Stimulated activated CD8-positive, alpha-beta memory T cell treated with anti-CD3 and anti-CD28 coated beads, Interleukin-15, amount 100 ng/mL, for 24 hours (primary cell): ENCODE data around the gene BAZ2B.

Source experiments
- DNase-seq: peaks from one replicate; pipeline ENCODE4 v3.0.0-alpha.2; 2020; ENCODE audit warnings: low read depth

BAZ2B gene

DNA sequence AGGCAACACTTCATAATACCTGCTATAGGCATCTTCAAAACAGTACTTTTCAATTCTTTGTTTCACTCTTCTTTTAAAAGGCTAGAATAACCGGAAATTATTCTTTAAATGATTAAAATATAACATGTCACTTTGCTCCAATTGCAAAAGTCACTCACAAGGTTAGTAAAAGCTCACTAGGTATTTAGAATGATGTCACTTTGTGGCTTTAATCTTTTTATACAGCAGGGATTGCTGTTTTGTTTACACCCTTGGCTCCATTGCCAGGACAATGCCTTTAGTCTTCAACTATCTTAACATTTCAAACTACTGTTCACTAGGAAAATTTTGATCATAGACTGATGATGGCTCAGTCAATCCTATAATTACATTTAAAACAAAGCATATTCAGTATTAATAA is 157.1 kb downstream of the BAZ2B start:
- no peak for DNase-seq

DNA sequence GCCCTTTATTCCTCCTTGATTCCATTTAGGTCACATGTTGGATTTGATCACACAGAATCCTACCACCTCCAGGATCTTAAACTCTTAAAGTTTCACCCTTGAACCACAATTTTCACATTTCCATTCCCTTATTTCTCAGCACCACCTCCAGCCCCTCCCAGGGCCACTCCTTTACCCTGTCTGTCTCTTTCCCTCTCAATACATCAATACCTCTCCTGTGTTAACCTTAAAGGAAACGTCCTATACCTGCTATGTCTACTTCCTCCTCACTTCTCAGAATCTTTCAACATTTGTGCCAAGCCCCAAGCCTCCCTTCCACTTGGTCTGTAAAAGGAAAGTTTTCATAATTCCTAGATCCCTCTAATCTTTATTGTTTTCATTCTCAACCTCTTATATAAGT is 158.8 kb downstream of the BAZ2B start:
- no peak for DNase-seq

DNA sequence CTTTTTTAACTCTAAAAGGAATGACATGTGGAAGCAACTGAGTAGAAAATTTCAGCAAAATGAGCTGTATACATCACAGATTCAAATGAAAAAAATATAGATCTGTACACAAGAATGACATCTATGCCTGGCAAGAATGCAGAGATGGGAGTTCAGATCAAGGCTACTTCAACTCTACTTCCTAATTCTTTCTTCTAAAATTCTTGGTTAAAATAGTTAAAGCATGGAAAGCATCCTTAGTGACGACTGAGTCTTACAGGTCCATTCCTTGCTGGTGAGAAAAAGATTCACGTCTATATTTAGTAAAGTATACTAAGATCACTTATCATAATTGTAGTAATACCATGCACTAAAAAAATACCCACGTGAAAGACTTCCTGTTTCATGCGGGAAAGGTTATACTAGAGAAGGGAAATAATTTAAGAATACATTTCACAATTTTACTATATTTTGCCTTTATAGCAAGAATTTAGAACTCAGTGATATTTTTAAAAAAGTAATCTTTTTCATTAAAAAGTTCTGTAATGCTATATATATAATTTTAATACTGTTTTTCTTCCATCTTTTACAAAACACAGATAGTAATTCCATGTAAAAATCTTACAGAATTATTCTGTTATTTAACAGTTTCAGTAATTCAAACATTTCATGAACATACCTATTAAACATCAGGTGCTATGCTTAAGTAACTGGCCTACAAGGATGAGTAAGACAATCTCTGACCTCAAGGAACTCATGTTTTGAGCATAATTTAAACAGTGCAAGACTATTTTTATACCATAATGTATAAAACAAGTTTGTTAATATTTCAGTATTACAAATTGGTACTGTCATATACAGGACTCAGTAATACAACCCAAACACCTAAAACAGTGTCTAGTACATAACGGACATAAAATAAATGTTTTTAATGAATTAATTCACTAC is 159.6 kb downstream of the BAZ2B start:
- DNase-seq, result no peak

DNA sequence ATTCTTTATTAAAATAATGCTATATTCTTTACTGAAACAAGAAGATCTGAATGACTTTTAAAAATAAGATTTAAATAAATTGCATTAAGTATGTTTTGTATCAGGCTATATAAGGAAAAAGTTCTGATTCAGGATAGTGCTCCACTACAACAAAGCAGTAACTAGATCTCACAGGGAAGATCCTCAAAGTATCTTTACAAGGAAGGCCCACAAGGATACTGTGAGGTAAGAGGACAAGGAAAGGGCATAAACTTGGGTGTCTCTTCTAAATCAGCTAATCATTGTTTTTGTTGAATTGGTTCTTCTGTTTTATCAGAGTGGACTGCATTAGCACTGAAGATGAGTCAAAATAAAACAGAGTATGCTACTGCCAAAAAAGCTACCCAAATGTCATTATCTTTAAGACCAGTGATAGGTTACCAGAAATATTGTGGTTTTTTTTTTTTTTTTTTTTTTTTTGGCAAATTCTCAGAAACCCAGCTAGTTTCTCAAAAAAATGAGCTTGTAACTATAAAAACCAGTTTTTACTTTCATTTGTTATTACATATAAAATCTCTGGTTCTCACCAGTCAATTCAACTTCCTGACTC is 160.9 kb downstream of the BAZ2B start:
- no peak for DNase-seq

DNA sequence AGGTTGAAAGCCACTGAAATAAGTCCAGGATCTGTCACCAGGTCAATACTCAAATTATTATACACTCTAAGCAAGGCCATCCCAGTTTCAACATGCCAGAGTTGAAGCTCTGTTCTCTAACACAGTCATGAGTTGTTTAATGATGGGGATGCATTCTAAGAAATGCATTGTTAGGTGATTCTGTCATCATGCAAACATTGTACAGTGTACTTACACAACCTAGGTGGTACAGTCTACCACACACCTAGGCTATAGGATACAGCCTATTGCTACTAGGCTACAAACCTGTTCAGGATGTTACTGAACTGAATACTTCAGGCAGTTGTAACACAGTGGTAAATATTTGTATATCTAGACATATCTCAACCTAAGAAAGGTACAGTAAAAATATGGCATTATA is 162.2 kb downstream of the BAZ2B start:
- DNase-seq, result no peak

DNA sequence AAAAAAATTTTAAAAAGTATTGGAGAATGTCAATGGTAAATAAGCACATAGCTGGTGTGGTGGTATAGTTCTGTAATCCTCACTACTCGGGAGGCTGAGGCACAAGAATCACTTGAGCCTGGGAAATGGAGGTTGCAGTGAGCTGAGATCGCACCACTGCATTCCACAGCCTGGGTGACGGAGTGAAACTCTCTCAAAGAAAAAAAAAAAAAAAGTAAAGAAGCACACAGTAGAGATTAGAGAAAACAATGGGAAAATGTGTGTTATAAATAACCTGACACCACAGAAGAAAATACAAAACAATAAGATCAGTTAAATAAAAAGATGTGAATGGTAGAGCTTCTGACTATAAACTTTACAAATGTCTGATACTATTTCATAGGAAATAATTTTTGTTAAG is 166.2 kb downstream of the BAZ2B start:
- no peak for DNase-seq

DNA sequence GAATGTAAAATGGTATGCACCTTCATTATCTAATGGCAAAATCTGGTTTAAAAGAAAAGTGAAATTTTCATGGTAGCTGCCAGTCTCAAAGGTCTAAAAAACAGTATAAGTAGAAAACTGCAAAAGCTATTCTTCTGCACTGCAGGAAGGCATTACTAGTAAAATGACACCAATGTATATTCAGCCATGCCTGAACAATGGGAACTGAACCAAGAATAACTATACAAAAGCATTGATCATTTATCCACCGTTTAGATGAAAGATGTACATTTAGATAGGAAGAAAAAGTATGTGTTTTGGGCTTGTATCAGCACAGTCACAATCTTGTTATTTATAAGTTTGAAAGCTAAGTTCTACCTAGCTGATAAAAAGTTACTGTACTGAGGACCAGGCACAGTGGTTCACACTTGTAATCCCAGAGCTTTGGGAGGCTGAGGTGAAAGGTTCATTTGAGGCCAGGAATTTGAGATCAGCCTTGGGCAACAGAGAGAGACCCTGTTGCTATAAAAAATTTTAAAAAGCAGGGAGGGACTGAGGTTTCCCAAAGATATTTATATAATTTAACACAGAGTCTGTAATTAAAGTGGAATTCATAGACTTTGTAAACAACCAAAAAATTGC is 166.7 kb downstream of the BAZ2B start:
- no peak for DNase-seq

DNA sequence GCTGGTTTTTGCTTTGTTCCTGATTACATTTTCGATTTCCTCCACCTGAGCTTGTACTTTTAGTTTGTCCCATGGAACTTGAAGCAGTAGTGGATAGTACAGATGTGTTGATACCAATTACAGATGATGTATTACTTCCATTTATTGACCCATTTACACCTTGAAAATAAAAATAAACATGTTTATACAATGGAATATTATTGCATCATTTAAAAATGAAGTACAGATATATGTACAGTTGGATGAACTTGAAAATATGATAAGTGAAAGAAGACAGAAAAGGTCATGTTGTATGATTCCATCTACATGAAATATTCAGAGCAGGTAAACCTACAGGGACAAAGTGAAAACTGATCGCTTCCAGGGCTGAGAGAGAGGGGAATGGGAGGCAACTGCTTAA is 169.5 kb downstream of the BAZ2B start:
- DNase-seq, result no peak

DNA sequence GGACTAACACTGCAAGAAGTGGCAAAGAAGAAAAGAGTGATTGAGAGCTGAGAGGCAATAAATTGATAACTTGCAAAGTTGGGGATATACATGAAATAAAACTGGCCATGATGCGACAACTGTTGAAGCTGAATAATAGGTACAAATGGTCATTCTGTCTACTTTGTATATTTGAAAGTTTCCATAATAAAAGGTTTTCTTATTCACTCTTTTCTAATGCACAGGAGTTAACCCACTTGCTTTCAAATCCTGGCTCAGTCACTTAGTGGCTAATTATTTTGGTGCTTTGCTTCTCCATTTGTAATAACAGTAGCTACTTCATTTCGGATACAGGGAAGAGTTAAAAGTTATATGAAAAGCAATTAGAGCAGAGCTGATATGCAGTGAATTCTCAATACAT is 170.1 kb downstream of the BAZ2B start:
- DNase-seq, result no peak

DNA sequence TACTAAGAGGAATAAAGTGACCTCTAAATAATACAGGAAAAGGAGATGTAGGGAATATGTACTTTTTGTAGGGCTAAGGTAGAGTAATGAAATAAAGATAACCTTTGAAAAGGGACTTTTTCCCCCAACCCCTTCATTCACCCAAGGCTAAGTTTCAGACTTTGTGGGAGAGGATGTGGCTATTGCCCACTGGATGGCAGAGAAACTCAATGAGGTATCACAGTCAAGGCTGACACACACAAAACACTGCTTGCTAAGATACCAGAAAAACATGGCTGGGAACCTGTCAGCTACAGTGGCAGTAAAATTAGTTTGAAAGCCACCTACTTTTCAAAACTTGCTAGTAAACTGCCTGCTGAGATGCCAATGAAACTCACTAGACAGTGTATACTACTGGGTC is 171.0 kb downstream of the BAZ2B start:
- DNase-seq, result no peak

DNA sequence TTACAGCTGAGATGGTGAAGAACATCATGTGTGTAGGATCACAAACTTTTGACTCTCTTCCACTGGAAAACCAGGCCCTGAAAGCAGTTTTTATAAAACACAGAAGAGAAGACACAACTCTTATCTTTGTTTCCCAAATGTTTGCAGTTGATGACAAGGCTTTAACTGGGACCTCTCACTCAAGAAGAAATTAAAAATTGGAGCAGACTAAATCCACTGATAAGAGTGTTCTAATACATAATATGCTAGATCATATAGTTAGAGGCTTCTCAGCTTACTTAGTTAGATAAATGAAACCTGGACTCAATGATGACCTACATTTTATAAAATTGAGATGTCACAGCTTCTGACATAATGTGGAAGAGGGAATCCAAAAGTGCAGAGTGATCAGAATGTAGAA is 171.6 kb downstream of the BAZ2B start:
- DNase-seq, result no peak

DNA sequence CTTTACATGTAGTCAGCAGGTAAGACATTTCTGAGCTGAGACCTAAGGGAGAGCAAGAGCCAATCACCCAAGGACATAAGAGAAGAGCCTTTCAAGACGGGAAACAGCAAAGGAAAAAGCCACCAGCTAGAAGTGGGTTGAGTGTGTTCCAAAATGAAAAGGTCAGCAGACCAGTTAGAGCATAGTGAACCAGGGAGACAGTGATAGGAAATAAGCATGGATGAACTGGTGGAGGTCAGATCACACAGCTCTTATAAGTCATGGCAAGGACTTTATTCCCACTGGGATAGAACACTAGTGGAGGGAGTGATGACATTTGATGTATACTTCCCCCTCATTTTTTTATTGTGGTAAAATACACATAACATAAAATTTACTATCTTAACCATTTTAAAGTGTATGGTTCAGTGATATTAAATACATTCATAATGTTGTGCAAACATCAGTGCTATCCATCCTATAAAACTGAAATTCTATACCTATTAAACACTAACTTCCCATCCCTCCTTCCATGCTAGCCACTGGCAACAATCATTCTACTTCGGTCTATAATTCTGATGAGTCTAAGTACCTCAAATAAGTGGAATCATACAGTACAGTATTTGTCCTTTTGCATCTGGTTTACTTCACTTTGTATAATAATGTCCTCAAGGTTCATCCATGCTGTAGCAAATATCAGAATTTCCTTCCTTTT is 174.0 kb downstream of the BAZ2B start:
- DNase-seq, result no peak

DNA sequence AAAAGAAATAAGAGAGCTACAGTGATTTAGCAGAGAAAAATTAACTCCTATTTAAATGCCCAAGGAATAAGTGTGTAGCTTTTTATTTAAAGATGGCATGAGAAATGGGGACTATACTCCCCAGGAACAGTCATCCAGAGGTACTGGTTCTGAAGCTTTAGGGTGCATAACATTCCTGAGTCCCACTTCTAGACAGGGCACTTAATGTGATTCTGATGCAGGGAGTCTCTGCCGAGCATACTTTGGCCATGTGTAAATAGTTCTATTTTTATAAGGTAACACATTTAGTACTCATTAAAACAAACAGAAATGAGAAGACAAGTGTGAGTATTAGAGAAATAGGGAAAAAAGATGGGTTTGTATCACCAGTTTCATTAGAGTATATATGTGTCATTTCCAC is 175.2 kb downstream of the BAZ2B start:
- no peak for DNase-seq

DNA sequence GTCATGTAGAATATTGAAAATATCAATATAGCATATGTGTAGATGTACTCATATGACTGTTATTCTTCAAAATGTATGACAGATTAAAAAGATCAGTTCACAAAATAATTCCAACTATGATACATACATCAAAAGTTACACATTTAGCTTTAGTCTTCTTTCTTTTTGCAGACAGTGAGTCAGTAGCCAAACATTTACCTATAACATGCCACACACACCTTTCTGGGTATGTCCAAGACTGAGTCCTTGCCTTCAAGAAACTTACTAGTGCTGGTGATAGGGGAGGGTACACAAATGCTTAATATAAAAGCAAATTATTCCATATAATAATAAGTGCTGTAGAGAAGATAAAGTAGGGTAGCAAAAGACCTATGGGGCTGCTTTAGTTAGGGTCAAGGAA is 176.9 kb downstream of the BAZ2B start:
- DNase-seq, result no peak

DNA sequence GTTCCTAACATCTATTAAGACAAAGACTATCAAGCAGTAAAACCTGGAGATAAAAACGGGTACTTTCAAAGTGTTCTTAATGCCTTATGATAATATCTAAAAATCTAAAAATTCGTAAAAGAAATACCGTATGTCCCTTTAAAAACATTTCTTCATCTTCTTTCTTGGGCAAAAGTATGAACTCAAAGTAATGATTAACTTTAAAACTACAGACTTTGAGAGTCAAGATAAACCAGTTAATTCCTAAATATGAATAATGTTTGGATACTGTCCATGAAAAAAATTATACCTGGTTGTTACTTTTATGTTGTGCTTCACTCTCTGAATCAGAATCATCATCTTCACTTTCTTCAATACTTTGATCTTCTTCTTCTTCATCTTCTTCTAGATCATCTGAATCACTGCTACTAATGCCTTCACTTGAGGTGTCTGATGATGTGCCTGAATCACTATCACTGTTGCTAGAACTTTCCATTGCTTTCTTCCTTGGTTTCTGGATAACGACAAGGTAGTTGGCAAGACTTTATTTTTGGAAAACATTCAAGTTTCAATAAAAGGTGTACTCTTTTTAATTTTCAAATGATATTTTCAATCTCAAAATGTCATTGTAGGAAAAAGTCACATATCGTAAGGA is 177.5 kb downstream of the BAZ2B start:
- no peak for DNase-seq

DNA sequence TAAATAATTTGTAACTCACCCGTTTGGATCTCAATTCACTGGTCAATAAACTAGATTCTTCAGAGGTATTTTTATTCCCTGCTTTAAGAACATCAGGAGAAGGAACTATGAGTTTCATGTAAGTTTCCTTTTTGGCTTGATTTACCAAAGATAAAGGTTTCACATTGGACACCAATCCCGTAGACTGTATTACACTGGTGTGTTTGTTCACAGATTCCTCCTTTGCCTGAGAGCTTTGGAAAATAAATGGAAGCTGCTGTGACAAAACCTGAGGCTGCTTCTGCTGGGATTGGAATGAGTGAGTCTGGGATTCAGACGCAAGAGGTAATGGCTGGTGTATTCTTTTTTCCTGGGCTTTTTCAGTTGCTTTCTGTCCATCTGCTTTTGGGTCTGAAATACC is 178.1 kb downstream of the BAZ2B start:
- DNase-seq, result no peak

DNA sequence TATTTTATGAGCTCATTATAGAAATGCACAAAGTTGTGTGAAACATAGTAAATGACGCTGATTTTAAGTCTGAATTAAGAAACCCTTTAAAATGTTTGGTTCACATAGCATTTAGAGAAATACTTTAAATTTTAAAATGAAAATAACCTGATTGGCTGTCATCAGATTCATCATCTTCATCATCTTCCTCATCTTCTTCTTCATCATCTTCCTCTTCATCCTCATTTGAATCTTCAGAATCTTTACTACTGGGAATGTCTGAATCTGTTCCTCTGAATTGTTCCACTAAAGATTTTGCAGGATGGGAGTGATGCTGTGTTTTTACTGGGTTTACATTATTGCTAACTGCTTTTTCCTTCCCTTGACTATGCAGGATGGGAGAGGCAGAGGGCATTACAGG is 183.7 kb downstream of the BAZ2B start:
- DNase-seq, result no peak

DNA sequence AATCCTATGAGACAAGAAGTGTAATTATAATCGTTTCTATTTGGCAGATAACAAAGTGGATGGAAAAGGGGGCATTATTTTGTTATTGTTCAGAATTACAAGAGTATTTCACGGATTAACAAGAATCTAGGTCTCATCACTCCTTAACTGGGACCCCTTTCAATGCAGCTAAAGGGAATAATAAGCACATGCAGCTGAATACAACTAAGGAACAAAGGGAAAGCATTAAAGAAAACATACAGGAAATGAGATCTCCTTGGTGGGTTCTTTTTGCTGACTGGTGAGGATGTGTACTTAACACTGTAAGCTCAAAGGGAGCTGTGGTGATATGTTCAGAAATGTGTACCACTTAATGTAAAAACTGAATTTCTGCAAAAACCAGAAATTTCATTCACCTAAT is 189.3 kb downstream of the BAZ2B start:
- DNase-seq, result no peak

DNA sequence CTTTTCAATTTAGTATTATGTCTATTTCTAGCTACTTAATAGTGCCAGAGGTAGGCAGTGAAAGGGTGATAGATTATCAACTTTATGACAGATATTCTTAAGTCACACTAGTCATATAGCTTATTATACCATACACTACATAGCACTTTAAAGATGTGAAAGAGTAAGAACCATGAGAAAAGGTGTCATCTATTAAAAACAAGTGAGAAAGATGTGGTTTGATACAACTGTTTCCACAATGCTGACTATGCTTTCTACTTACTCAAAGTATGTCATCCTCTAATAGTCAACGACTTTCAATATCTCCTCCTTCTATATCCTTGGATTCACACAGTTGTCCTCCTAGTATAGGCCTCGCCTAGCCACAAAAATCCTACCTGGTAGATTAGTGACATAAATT is 196.9 kb downstream of the BAZ2B start:
- DNase-seq, result no peak

DNA sequence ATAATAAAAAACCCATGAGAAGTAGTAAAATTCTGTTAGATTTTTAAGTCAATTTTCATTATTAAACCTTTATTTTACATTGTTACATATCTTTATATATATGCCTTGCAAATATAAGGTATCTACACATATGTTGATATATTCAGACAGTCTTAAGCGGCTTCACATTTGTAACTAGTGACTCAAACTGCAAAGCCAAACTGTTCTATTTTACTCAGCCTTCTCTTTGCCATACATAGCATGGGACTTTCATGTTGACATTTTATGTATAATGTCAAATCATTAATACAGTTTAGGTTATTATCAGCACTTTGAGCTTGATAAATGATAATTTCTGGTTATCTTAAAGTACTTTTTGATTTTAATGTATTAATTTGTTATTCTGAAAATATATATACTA is 204.9 kb downstream of the BAZ2B start:
- no peak for DNase-seq

DNA sequence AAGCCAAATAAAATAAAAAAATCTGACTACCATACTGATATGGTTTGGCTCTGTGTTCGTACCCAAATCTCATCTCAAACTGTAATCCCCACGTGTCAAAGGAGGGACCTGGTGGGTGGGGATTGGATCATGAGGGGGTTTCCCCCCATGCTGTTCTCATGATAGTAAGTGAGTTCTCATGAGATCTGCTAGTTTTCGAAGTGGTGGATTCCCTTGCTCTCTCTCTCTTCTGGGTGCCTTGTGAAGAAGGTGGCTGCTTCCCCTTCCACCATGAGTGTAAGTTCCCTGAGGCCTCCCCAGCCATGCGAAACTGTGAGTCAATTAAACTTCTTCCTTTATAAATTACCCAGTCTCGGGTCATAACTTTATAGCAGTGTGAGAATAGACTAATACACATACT is 206.1 kb downstream of the BAZ2B start:
- no peak for DNase-seq

DNA sequence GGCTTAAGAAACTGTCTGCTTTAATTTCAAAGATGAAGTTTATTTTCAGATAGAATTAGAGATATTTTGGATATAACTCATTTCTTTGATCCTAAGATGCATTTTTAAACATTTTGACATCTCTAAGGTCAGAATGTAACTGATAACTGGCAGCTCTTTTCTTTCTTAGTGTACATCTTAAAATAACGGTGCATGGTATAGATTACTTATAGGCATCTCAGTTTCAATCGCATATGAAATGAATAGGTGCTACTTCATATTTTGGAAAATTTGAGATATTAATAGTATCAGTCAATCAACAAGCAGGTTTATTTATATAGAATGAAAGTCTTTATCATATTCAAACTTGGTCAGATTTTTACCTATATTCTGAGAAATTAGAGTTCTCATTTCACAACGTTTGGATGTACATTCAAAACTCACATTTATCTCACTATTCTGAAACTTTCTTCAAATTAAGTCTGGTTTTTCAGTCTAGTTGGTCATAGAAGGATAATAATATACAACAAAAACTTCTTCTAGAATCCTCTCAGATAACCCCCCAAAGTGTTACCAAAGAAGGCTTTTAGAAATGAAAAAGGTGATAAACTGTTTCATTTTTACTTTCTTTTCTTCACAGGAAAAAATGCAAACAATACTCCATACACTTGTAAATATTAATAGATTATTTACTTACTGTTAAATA is 207.1 kb downstream of the BAZ2B start:
- no peak for DNase-seq
